ENCODE data around the gene ZMPSTE24.
A peak's percentile ranks its signal among the peaks of the same experiment; 100 is the strongest.

The ZMPSTE24 gene

DNA sequence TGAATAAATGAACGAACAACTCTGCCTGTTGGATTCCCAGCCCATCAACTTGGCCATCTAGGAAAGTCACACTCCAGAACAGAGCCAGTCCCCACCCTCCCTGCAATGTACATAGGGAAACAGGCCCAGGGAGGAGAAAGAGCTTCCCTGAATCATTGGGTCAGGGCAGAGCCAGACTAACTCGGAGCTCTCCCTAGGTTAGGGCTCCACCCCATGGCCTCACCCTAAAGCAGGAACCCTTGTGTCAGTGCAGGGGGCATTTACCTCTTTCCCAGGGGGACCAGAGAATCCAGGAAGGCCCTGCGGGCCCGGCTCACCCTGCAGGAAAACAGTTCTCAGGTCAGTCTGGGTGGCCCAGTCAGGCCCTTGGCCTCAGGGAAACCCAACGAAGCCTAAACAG lies 47.4 kb downstream of the ZMPSTE24 start:
- peaks cover 0 to 8% (median 0%) of the 10 kb centered on the region in 11 experiments; a peak in 4 of 22 replicates for H3K36me3 ChIP-seq
- H3K9me3 ChIP-seq (replicated peaks in 1 of 11), result no peaks in the 10 kb centered on the region
- H3K9ac ChIP-seq, result peak overlapping the region in 2 of 11 experiments; percentile 19 to 40; a peak in 2 of 22 replicates
- TF ChIP-seq Cebpa-rat (IDR thresholded peaks at IDR 0.05), result no peak
- no peak overlapping the region for H3K4me2 ChIP-seq
- no peaks in the 10 kb centered on the region for H3K27me3 ChIP-seq
- H3K4me1 ChIP-seq, result peaks cover 0 to 18% (median 14%) of the 10 kb centered on the region in 10 experiments; a peak in 16 of 20 replicates
- H4K20me1 ChIP-seq, result no peaks in the 10 kb centered on the region
- H3K4me3 ChIP-seq, result no peak overlapping the region
- H3K27ac ChIP-seq, result no peak overlapping the region

DNA sequence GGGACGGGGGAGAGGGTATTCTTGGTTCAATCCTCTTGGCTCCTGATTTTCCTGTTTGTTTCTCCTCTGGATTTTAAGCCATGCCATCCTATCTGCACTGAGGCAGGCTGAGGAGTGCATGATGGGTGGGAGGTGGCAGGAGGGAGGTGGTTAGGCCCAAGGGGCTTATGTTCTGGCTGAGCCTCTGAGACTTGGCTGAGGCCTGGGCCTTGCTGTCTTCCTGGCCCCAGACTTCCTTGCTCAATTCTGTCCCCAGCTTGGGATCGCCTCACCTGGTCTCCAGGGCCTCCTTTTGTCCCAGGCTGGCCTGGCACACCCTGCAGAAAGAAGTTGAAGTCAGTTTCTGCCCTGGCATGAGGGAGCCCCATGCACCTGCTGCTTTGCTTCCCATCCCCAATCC lies 47.8 kb downstream of the ZMPSTE24 start:
- no peak overlapping the region for H3K4me2 ChIP-seq
- H3K27ac ChIP-seq, result no peak overlapping the region
- H3K9me3 ChIP-seq (replicated peaks in 1 of 11), result no peaks in the 10 kb centered on the region

DNA sequence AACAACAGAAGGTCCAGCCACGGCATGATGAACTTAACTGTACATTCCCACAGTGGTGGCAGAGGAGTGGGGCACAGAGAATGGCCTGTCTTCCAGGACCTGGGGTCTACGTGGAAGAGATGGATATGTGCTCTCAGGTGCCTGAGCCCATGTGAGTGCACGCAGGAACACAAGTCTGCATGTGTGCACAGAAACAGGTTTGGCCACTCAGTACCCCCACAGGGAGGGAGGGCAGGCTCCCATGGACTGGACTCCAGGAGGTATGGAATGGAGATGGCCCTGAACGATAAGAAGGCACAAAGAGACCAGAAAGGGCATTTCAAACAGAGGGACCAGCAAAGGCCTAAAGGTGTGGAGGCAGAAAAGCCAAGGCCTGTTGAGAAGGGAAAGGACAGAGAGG lies 48.3 kb downstream of the ZMPSTE24 start:
- H3K4me2 ChIP-seq, result no peak overlapping the region
- no peaks in the 10 kb centered on the region for H3K27me3 ChIP-seq
- no peak overlapping the region for H3K27ac ChIP-seq
- no peaks in the 10 kb centered on the region for H3K9me3 ChIP-seq (replicated peaks in 1 of 11)
- 0 out of 22 replicates have a peak overlapping the region, but pooled peaks of 1 of the 11 experiments have one; percentile 40 for H3K9ac ChIP-seq
- no peak overlapping the region for H3K4me3 ChIP-seq
- peaks cover 0 to 19% (median 16%) of the 10 kb centered on the region in 10 experiments; a peak in 16 of 20 replicates for H3K4me1 ChIP-seq
- peaks cover 0 to 4% (median 0%) of the 10 kb centered on the region in 11 experiments; a peak in 2 of 22 replicates for H3K36me3 ChIP-seq
- H4K20me1 ChIP-seq, result no peaks in the 10 kb centered on the region
- TF ChIP-seq Cebpa-rat (IDR thresholded peaks at IDR 0.05), result no peak

More for the DNA sequence above, 47.8 kb downstream of the ZMPSTE24 start:
- no peaks in the 10 kb centered on the region for H4K20me1 ChIP-seq
- peaks cover 0 to 18% (median 14%) of the 10 kb centered on the region in 10 experiments; a peak in 16 of 20 replicates for H3K4me1 ChIP-seq
- no peak for TF ChIP-seq Cebpa-rat (IDR thresholded peaks at IDR 0.05)
- H3K9ac ChIP-seq, result peak overlapping the region in 2 of 11 experiments; percentile 19 to 40; a peak in 2 of 22 replicates
- H3K36me3 ChIP-seq, result peaks cover 0 to 8% (median 0%) of the 10 kb centered on the region in 11 experiments; a peak in 4 of 22 replicates
- no peak overlapping the region for H3K4me3 ChIP-seq
- H3K27me3 ChIP-seq, result no peaks in the 10 kb centered on the region

DNA sequence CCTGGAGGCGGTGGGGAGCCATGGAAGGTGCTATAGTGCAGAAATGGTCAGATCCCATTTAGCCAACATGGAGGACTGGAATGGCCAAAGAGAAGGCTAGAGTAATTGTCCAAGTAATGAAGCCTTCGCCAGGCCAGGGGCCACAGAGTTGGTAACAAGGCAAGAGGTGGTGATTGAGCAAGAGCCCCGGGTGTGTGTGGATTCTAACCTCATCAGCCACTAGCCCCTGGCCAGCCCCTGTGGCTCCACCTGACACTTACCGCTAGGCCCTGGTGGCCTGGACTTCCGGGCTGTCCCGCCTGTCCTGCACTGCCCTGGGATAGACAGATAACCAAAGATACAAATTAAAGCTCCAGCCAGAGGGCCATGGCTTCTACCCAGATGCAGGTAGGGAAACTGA lies 49.1 kb downstream of the ZMPSTE24 start:
- Histone ChIP-seq H3K4me1 (peaks cover 7 to 27% (median 24%) of the 10 kb centered on the region in 10 experiments), H4K20me1 (no peaks in the 10 kb centered on the region), H3K9ac (no peak overlapping the region), H3K27me3 (no peaks in the 10 kb centered on the region), H3K4me3 (no peak overlapping the region), H3K4me2 (no peak overlapping the region), H3K27ac (no peak overlapping the region), H3K36me3 (no peaks in the 10 kb centered on the region; a peak in 1 of 22 replicates), H3K9me3 (replicated peaks in 1 of 11) (no peaks in the 10 kb centered on the region)
- no peak for TF ChIP-seq Cebpa-rat (IDR thresholded peaks at IDR 0.05)

DNA sequence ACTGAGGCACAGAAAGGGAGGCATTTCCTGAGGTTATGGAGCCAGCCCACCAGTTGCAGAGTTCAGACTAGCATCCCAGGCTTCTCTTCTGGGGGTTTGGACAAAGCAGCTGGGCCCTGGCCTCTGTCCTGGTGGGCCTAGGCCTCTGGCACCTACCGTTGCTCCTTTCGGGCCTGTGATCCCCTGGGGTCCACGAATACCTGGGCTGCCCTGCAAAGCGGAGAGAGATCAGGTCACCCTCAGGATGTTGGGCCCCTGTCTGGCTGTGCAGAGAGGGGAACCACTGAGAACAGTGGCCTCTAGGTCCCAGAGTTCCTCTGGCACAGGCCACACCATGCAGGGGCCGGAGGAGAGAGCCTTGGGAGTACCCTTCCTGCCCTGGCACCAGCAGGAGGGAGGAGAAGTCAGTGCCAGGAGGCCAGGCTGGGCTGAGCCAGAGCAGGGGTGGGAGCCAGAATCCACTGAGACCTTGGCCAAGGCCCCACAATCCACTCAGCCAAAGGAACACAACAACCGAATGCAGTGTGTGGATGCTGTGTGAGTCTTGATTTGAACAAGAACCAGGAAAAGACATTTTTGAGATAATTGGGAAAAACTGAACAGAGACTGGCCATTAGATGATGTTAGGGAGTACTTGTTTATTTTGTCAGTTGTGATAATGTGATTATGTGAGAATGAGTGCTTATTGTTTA lies 50.1 kb downstream of the ZMPSTE24 start:
- no peak for TF ChIP-seq Cebpa-rat (IDR thresholded peaks at IDR 0.05)
- Histone ChIP-seq H3K9me3 (replicated peaks in 1 of 11) (no peaks in the 10 kb centered on the region), H3K4me1 (peaks cover 17 to 37% (median 34%) of the 10 kb centered on the region in 10 experiments), H3K9ac (no peak overlapping the region), H3K36me3 (no peaks in the 10 kb centered on the region; a peak in 1 of 22 replicates), H4K20me1 (no peaks in the 10 kb centered on the region), H3K4me3 (no peak overlapping the region), H3K27me3 (no peaks in the 10 kb centered on the region), H3K27ac (no peak overlapping the region), H3K4me2 (no peak overlapping the region)

DNA sequence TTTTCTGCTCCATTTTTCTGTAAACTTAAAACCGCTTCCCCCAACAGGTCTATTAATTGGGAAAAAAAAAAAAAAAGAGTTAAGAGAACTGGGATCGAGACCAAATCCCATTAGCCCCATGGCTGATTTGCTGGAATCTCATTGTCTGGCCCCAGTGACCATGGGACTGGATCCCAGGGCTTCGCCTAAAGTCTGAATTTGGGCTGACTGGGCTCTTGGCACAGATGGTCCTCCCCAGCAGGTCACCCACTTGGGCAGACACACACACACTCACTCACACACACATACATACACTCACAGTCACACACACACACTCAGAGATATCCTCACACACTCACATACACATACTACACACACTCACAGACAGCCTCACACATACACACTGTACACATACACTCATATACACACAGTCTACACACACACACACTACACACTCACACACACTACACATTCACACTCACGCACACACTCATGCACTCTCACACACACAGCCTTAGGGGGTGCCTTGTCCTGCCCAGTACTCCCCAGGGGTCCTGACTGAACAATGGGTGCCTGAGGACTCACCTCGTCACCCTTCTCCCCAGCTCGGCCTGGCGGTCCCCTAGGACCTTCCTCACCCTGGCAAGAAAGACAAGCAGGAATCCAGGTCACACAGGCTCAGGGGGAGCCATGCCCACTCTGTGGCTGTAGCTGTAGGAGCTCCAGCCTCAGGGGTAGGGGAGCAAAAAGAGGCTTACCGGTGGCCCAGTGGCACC lies 51.5 kb downstream of the ZMPSTE24 start:
- no peak overlapping the region for H3K4me3 ChIP-seq

DNA sequence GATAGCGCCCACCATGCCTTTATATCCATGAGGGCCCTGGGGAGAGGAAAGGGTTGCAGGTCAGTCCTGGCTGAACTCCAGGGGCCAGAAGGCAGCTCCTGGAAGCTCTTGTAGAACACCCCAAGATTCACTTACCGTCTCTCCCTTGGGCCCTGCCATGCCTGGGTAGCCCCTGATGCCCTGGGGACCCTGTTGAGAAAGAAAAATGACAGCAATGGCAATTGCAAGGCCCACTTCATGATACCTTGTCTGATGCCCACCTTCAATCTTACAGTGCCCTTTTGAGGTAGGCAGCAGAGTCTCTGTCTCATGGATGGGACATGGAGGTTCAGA lies 52.1 kb downstream of the ZMPSTE24 start:
- no peak for TF ChIP-seq Cebpa-rat (IDR thresholded peaks at IDR 0.05)
- Histone ChIP-seq H4K20me1 (no peaks in the 10 kb centered on the region), H3K27me3 (no peaks in the 10 kb centered on the region), H3K9me3 (replicated peaks in 1 of 11) (no peaks in the 10 kb centered on the region), H3K9ac (peak overlapping the region in 1 of 11 experiments; percentile 2; a peak in 1 of 22 replicates), H3K4me1 (peaks cover 36 to 56% (median 53%) of the 10 kb centered on the region in 10 experiments), H3K27ac (peak overlapping the region in 1 of 11 experiments; percentile 25; a peak in 1 of 22 replicates), H3K4me2 (peak overlapping the region in 10 of 11 experiments; percentile 10 to 54 (median 36); a peak in 18 of 22 replicates), H3K4me3 (no peak overlapping the region), H3K36me3 (no peaks in the 10 kb centered on the region; a peak in 1 of 22 replicates)

More for the DNA sequence above, 51.5 kb downstream of the ZMPSTE24 start:
- Histone ChIP-seq H3K36me3 (no peaks in the 10 kb centered on the region; a peak in 1 of 22 replicates), H3K9me3 (replicated peaks in 1 of 11) (no peaks in the 10 kb centered on the region), H3K9ac (0 out of 22 replicates have a peak overlapping the region, but pooled peaks of 2 of the 11 experiments have one; percentile 2 to 13), H3K4me1 (peaks cover 30 to 51% (median 47%) of the 10 kb centered on the region in 10 experiments), H3K27ac (peak overlapping the region in 1 of 11 experiments; percentile 25; a peak in 1 of 22 replicates), H3K4me2 (peak overlapping the region in 10 of 11 experiments; percentile 10 to 54 (median 36); a peak in 16 of 22 replicates), H4K20me1 (no peaks in the 10 kb centered on the region), H3K27me3 (no peaks in the 10 kb centered on the region)
- no peak for TF ChIP-seq Cebpa-rat (IDR thresholded peaks at IDR 0.05)

DNA sequence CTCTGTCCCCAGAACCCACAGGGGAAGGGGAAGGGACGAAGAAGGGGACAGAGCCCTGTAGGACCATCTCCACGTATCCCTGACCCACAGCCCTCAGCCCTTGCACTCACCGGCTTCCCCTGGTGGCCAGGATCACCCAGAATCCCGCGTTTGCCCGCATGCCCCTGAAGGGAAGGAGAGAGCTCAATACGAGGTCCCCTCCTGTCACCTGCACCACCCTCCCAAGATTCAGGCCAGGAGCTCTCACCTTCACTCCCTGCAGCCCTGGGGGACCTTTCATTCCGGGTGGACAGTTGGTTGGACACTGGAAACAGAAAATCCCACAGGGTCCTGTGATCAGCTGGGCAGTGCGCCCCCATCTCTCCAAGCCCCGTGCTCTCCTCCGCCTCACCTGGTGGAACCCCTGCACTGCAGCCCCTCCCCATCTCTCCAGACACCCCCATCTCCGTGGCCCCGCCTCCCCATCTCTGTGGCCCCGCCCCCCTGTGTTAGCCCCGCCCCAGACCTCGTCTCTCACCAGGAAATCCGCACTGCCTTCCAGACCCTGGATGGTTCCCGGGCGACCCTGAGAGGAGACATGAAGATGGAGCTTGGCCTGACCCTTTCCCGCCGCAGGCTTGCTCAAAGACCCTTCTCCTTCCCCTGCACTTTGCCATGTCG lies 53.1 kb downstream of the ZMPSTE24 start:
- Histone ChIP-seq H3K9ac (0 out of 22 replicates have a peak overlapping the region, but pooled peaks of 1 of the 11 experiments have one; percentile 76), H3K4me2 (peak overlapping the region; percentile 86 to 99 (median 97); a peak in 18 of 22 replicates), H3K36me3 (no peaks in the 10 kb centered on the region; a peak in 1 of 22 replicates), H4K20me1 (no peaks in the 10 kb centered on the region), H3K9me3 (replicated peaks in 1 of 11) (no peaks in the 10 kb centered on the region), H3K4me3 (no peak overlapping the region), H3K27me3 (peaks cover 7 to 8% (median 7%) of the 10 kb centered on the region in 11 experiments), H3K4me1 (peaks cover 43 to 65% (median 62%) of the 10 kb centered on the region in 10 experiments), H3K27ac (peak overlapping the region in 4 of 11 experiments; percentile 78 to 86 (median 82); a peak in 3 of 22 replicates)
- no peak for TF ChIP-seq Cebpa-rat (IDR thresholded peaks at IDR 0.05)
